IMR-90 (cell line): Measurements from ENCODE around the gene PRKN. TPM values are rescaled to one million over a fixed set of nuclear protein-coding genes. Genes with fewer than 3 reads are reported as not detected.

ENCODE experiments used
- ATAC-seq: fragments of 200-7000 bp; cut with Tn5 transposase; 2 replicates; pipeline ENCODE4 v1.9.1; 2020; ENCODE audit warnings: low read depth, mild to moderate bottlenecking, moderate library complexity
- BruUV-seq: library from RNA; stranded (reverse); fragments of 400-500 nt; replicated peaks from 2 replicates; lab custom pipeline; 2021; lab: Mats Ljungman, UMichigan
- CTCF ChIA-PET: fragments of 300-600 bp; formaldehyde crosslinking; extraction: SDS; loops from one replicate; lab custom pipeline; 2021; ENCODE audit warnings: antibody characterized with exemption; lab: Yijun Ruan, JAX
- POLR2A ChIA-PET: fragments of 300-600 bp; sonication (Branson Sonifier 250); formaldehyde crosslinking; loops from one replicate; lab custom pipeline; 2022; ENCODE audit warnings: antibody characterized with exemption; ENCODE audit not compliant: unreplicated experiment; lab: Charles Lee
- DNase-seq: peaks from one replicate; pipeline ENCODE4 v3.0.0; 2013
- H2AFZ ChIP-seq: replicated peaks from 2 replicates; pipeline ENCODE3; 2013; ENCODE audit warnings: low read length, mild to moderate bottlenecking; ENCODE audit not compliant: poor library complexity
- H2AK5ac ChIP-seq: 2 replicates; pipeline ENCODE4 v1.6.1; 2013; ENCODE audit warnings: low read depth, low read length, inconsistent platforms
- H2AK9ac ChIP-seq: replicated peaks from 2 replicates; pipeline ENCODE3; 2013; ENCODE audit warnings: mild to moderate bottlenecking, low read depth, low read length, moderate library complexity; ENCODE audit not compliant: poor library complexity
- H2BK120ac ChIP-seq: 2 replicates; pipeline ENCODE4 v1.6.1; 2013; ENCODE audit warnings: low read depth, low read length, inconsistent platforms
- H2BK15ac ChIP-seq: 3 replicates; pipeline ENCODE4 v1.6.1; 2013; ENCODE audit warnings: low read depth, low read length, inconsistent platforms
- H2BK20ac ChIP-seq: 2 replicates; pipeline ENCODE4 v1.6.1; 2013; ENCODE audit warnings: low read depth, mild to moderate bottlenecking, inconsistent platforms, low read length, moderate library complexity
- H2BK5ac ChIP-seq: 2 replicates; pipeline ENCODE4 v1.6.1; 2013; ENCODE audit warnings: mild to moderate bottlenecking, low read depth, low read length, inconsistent platforms; ENCODE audit not compliant: poor library complexity, severe bottlenecking
- H3K14ac ChIP-seq: replicated peaks from 2 replicates; pipeline ENCODE4 v1.6.1; 2013; ENCODE audit warnings: low read depth, low read length, inconsistent platforms
- H3K18ac ChIP-seq: 2 replicates; pipeline ENCODE4 v1.6.1; 2013; ENCODE audit warnings: low read depth, low read length, control low read depth
- H3K23ac ChIP-seq: 2 replicates; pipeline ENCODE4 v1.6.1; 2013; ENCODE audit warnings: low read depth, low read length, inconsistent platforms
- H3K27ac ChIP-seq: 2 replicates; pipeline ENCODE4 v1.5.1; 2013; ENCODE audit warnings: mild to moderate bottlenecking, control low read depth, low read length; ENCODE audit not compliant: insufficient read depth
- H3K27me3 ChIP-seq: 2 replicates; pipeline ENCODE4 v1.6.1; 2013; ENCODE audit warnings: low read length; ENCODE audit not compliant: control insufficient read depth, insufficient read depth
- H3K36me3 ChIP-seq: 2 replicates; pipeline ENCODE4 v1.6.1; 2013; ENCODE audit warnings: low read length, mixed read lengths; ENCODE audit not compliant: control insufficient read depth, insufficient read depth
- H3K4ac ChIP-seq: 2 replicates; pipeline ENCODE4 v1.6.1; 2013; ENCODE audit warnings: low read depth, low read length, inconsistent platforms
- H3K4me1 ChIP-seq: 2 replicates; pipeline ENCODE4 v1.6.1; 2013; ENCODE audit warnings: low read length, mixed read lengths; ENCODE audit not compliant: control insufficient read depth, insufficient read depth
- H3K4me2 ChIP-seq: 2 replicates; pipeline ENCODE4 v1.6.1; 2013; ENCODE audit warnings: low read depth, mild to moderate bottlenecking, control low read depth, low read length, moderate library complexity
- H3K4me3 ChIP-seq: 2 replicates; pipeline ENCODE4 v1.5.1; 2013; ENCODE audit warnings: low read depth, mild to moderate bottlenecking, control low read depth, low read length, moderate library complexity; ENCODE audit not compliant: insufficient read depth
- H3K56ac ChIP-seq: 2 replicates; pipeline ENCODE4 v1.6.1; 2013; ENCODE audit warnings: low read length, inconsistent platforms; ENCODE audit not compliant: insufficient read depth; ENCODE audit errors: extremely low read depth
- H3K79me1 ChIP-seq, 2 experiments: 2 replicates each; pipeline ENCODE4 v1.6.1; 2013; ENCODE audit warnings: low read length in 2 of 2, inconsistent platforms in 1 of 2, low read depth in 1 of 2
- H3K9ac ChIP-seq: 2 replicates; pipeline ENCODE4 v1.6.1; 2013; ENCODE audit warnings: low read depth, low read length, control low read depth
- H3K9me1 ChIP-seq: 2 replicates; pipeline ENCODE4 v1.6.1; 2013; ENCODE audit warnings: low read length, inconsistent platforms; ENCODE audit not compliant: insufficient read depth
- H3K9me3 ChIP-seq: 2 replicates; pipeline ENCODE4 v1.6.1; 2013; ENCODE audit warnings: low read length; ENCODE audit not compliant: control insufficient read depth, insufficient read depth
- H4K20me1 ChIP-seq: 2 replicates; pipeline ENCODE4 v1.6.1; 2013; ENCODE audit warnings: low read length, inconsistent platforms; ENCODE audit not compliant: insufficient read depth
- H4K5ac ChIP-seq: 2 replicates; pipeline ENCODE4 v1.6.1; 2013; ENCODE audit warnings: mild to moderate bottlenecking, low read depth, low read length, control low read depth
- H4K8ac ChIP-seq, 2 experiments: 2 replicates each; pipeline ENCODE4 v1.6.1; 2013; ENCODE audit warnings: low read depth in 2 of 2, low read length in 2 of 2, control low read depth in 1 of 2, inconsistent platforms in 1 of 2
- H4K91ac ChIP-seq: 2 replicates; pipeline ENCODE4 v1.6.1; 2013; ENCODE audit warnings: low read depth, low read length, inconsistent platforms; ENCODE audit not compliant: insufficient read depth
- BHLHE40 ChIP-seq: fragments of 150-350 bp; IDR thresholded peaks from 2 replicates; pipeline ENCODE4 v1.6.1; 2016; ENCODE audit warnings: mild to moderate bottlenecking, low read depth, low read length
- CEBPB ChIP-seq: IDR thresholded peaks from 2 replicates; pipeline ENCODE4 v1.6.1; 2012; ENCODE audit warnings: low read depth, low read length, improper control_type of control experiment
- CHD1 ChIP-seq: IDR thresholded peaks from 2 replicates; pipeline ENCODE4 v1.6.1; 2012; ENCODE audit warnings: low read depth, low read length, improper control_type of control experiment
- FOS ChIP-seq: fragments of 150-350 bp; IDR thresholded peaks from 2 replicates; pipeline ENCODE4 v1.6.1; 2016; ENCODE audit warnings: low read depth, low read length
- MAFK ChIP-seq: IDR thresholded peaks from 2 replicates; pipeline ENCODE4 v1.6.1; 2012; ENCODE audit warnings: low read depth, low read length, improper control_type of control experiment
- MAZ ChIP-seq: IDR thresholded peaks from 2 replicates; pipeline ENCODE4 v1.6.1; 2012; ENCODE audit warnings: low read depth, mild to moderate bottlenecking, low read length, improper control_type of control experiment, moderate library complexity, borderline replicate concordance
- MXI1 ChIP-seq: IDR thresholded peaks from 2 replicates; pipeline ENCODE4 v1.6.1; 2012; ENCODE audit warnings: low read depth, mild to moderate bottlenecking, low read length, moderate library complexity, borderline replicate concordance
- NFE2L2 ChIP-seq: fragments of 150-350 bp; IDR thresholded peaks from 2 replicates; pipeline ENCODE4 v1.6.1; 2016; ENCODE audit warnings: low read depth, mild to moderate bottlenecking, low read length
- POLR2A ChIP-seq: IDR thresholded peaks from 2 replicates; pipeline ENCODE4 v1.6.1; 2012; ENCODE audit warnings: mild to moderate bottlenecking, low read depth, low read length
- RAD21 ChIP-seq: IDR thresholded peaks from 2 replicates; pipeline ENCODE4 v1.6.1; 2012; ENCODE audit warnings: low read length, improper control_type of control experiment
- RCOR1 ChIP-seq: IDR thresholded peaks from 2 replicates; pipeline ENCODE4 v1.6.1; 2012; ENCODE audit warnings: mild to moderate bottlenecking, low read length, improper control_type of control experiment; ENCODE audit not compliant: insufficient replicate concordance
- RFX5 ChIP-seq: IDR thresholded peaks from 2 replicates; pipeline ENCODE4 v1.8.0; 2012; ENCODE audit warnings: low read depth, mild to moderate bottlenecking, low read length, moderate library complexity
- SMC3 ChIP-seq: fragments of 150-350 bp; IDR thresholded peaks from 2 replicates; pipeline ENCODE4 v1.6.1; 2016; ENCODE audit warnings: low read depth, mild to moderate bottlenecking, antibody characterized with exemption, low read length, moderate library complexity
- WGBS, 2 experiments: methylation state at CpG; one replicate each; pipeline versions ENCODE4 v1.1.5 to v1.1.7; 2013; ENCODE audit warnings: missing lambda C conversion rate in 2 of 2; ENCODE audit not compliant: insufficient read length in 1 of 2; ENCODE audit errors: extremely low coverage in 2 of 2; 5-methylcytosine and 5-hydroxymethylcytosine counted together
- dilution Hi-C: fragments of 300-500 bp; cut with HindIII; formaldehyde crosslinking; loops from one replicate; pipeline ENCODE4 v1.14.3; 2018; ENCODE audit warnings: low sequenced_read_pairs; ENCODE audit not compliant: unreplicated experiment
- in situ Hi-C: fragments of 300-500 bp; cut with MboI; formaldehyde crosslinking; loops from 3 replicates; pipeline ENCODE4 v1.14.3; 2019; ENCODE audit warnings: low sequenced_read_pairs, inconsistent platforms, mixed read lengths
- intact Hi-C: fragments of 100-400 bp; cut with micrococcal nuclease; formaldehyde crosslinking; loops from 2 replicates; pipeline ENCODE4 v1.10.0; 2022
- polyA plus RNA-seq, 3 experiments: library from polyadenylated mRNA; depleted of rRNA; stranded (reverse); fragments of >200 nt; gene quantifications; 2 replicates each; pipeline ENCODE4 v1.2.3, GENCODE V29; 2012; ENCODE audit warnings: low replicate concordance in 1 of 3
- total RNA-seq: library from RNA; depleted of rRNA; stranded (reverse); fragments of >200 nt; gene quantifications from 2 replicates; pipeline ENCODE4 v1.2.3, GENCODE V29; 2012
- TF ChIP-seq, protein P1 (sequence below): conservative IDR thresholded peaks from 2 replicates; pipeline ENCODE4 v1.5.1; 2012; ENCODE audit warnings: mild to moderate bottlenecking, low read depth, low read length, improper control_type of control experiment
- TF ChIP-seq, protein P2 (sequence below): fragments of 150-350 bp; IDR thresholded peaks from 2 replicates; pipeline ENCODE4 v1.6.1; 2016; ENCODE audit warnings: low read depth, mild to moderate bottlenecking, low read length, moderate library complexity, borderline replicate concordance
- TF ChIP-seq, protein P3 (sequence below): fragments of 150-350 bp; IDR thresholded peaks from 2 replicates; pipeline ENCODE4 v1.6.1; 2017; ENCODE audit warnings: mild to moderate bottlenecking, antibody characterized with exemption, low read length, low read depth

The PRKN gene
- total and polyA plus RNA-seq, 2 of the 4 experiments (the other 2 are of a cell fraction): 0.15 to 0.18 TPM

- no peak overlapping the region for H2BK15ac ChIP-seq
- H4K20me1 ChIP-seq: no peaks in the 10 kb centered on the region
- H3K9ac ChIP-seq: no peak overlapping the region
- H2AFZ ChIP-seq: no peak overlapping the region
- ChIA-PET CTCF (no interaction called here), POLR2A (no interaction called here)
- no peak overlapping the region for H3K4me3 ChIP-seq
- 43% methylated on average over 2 of the region's 9 CpGs; no CpG with 5 or more reads in 1 of the 2 experiments for WGBS, 2 experiments
- no peak overlapping the region for H3K4me2 ChIP-seq
- no peaks in the 10 kb centered on the region for H3K36me3 ChIP-seq
- no peak for DNase-seq
- no peak for ATAC-seq
- H2BK20ac ChIP-seq: no peak overlapping the region
- TF ChIP-seq POLR2A (no peak), MAZ (no peak), CHD1 (no peak), CEBPB (no peak), MXI1 (no peak), RFX5 (no peak), MAFK (no peak), FOS (no peak), NFE2L2 (no peak), BHLHE40 (no peak), RAD21 (no peak), RCOR1 (no peak), SMC3 (no peak)
- TF ChIP-seq, protein P1, sequence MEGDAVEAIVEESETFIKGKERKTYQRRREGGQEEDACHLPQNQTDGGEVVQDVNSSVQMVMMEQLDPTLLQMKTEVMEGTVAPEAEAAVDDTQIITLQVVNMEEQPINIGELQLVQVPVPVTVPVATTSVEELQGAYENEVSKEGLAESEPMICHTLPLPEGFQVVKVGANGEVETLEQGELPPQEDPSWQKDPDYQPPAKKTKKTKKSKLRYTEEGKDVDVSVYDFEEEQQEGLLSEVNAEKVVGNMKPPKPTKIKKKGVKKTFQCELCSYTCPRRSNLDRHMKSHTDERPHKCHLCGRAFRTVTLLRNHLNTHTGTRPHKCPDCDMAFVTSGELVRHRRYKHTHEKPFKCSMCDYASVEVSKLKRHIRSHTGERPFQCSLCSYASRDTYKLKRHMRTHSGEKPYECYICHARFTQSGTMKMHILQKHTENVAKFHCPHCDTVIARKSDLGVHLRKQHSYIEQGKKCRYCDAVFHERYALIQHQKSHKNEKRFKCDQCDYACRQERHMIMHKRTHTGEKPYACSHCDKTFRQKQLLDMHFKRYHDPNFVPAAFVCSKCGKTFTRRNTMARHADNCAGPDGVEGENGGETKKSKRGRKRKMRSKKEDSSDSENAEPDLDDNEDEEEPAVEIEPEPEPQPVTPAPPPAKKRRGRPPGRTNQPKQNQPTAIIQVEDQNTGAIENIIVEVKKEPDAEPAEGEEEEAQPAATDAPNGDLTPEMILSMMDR: no peak
- TF ChIP-seq, protein P2, sequence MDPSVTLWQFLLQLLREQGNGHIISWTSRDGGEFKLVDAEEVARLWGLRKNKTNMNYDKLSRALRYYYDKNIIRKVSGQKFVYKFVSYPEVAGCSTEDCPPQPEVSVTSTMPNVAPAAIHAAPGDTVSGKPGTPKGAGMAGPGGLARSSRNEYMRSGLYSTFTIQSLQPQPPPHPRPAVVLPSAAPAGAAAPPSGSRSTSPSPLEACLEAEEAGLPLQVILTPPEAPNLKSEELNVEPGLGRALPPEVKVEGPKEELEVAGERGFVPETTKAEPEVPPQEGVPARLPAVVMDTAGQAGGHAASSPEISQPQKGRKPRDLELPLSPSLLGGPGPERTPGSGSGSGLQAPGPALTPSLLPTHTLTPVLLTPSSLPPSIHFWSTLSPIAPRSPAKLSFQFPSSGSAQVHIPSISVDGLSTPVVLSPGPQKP: no peak
- TF ChIP-seq, protein P3, sequence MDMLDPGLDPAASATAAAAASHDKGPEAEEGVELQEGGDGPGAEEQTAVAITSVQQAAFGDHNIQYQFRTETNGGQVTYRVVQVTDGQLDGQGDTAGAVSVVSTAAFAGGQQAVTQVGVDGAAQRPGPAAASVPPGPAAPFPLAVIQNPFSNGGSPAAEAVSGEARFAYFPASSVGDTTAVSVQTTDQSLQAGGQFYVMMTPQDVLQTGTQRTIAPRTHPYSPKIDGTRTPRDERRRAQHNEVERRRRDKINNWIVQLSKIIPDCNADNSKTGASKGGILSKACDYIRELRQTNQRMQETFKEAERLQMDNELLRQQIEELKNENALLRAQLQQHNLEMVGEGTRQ: no peak
- H3K27me3 ChIP-seq: no peaks in the 10 kb centered on the region
- dilution Hi-C loops (no loop called here), in situ Hi-C loops (no loop called here), intact Hi-C loops (no loop called here)
- H3K4me1 ChIP-seq: no peaks in the 10 kb centered on the region
- H4K91ac ChIP-seq: no peak overlapping the region
- H3K23ac ChIP-seq: no peak overlapping the region
- H3K18ac ChIP-seq: no peak overlapping the region
- H3K27ac ChIP-seq: no peak overlapping the region
- peaks cover 20% of the 10 kb centered on the region for H3K9me3 ChIP-seq
- H4K5ac ChIP-seq: no peak overlapping the region
- no peak overlapping the region for H2AK5ac ChIP-seq
- H2BK5ac ChIP-seq: no peak overlapping the region
- no peaks in the 10 kb centered on the region for H3K9me1 ChIP-seq
- no peak overlapping the region for H3K14ac ChIP-seq
- no peak overlapping the region for H4K8ac ChIP-seq
- H2BK120ac ChIP-seq: no peak overlapping the region
- H3K79me1 ChIP-seq: no peaks in the 10 kb centered on the region
- no peak overlapping the region for H2AK9ac ChIP-seq
- no TSS peak for BruUV-seq
- H3K4ac ChIP-seq: no peak overlapping the region
- H3K56ac ChIP-seq: no peak overlapping the region
Observed at GRCh38 chr6:162372106-162372505, 355.5 kb downstream of the PRKN start.
